ENCODE data around the gene ALK. TPM values are rescaled to one million over a fixed set of nuclear protein-coding genes. Genes with fewer than 3 reads are reported as not detected.

The ALK gene
- polyA plus RNA-seq, 2 donors, result 0.04 to 0.05 TPM

DNA sequence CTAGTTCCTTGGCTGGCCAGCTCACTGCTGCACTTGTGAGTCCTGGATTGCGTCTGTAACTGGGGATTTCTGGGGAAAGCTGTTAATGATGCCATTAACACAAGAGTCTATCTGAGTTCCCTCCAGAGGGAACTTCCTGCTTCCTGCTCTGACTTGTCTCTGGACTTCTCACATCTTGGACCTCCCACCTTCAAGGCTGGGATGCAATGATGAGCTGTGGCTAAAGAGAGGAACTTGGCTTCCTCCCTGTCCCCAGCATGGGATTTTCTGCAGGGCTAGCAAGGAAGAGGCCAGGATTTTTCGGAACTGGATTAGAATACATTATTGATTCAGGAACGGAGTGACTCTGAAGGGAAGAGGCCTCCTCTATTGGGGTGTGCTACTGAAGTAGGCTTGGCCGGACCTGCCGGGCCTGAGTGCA is 650.7 kb downstream of the ALK start:
- Histone ChIP-seq H3K9me3 (ENCODE audit: control insufficient read depth in 2 of 2, insufficient read depth in 1 of 2, low read depth in 1 of 2, low read length in 1 of 2) (no peaks in the 10 kb centered on the region), H3K27ac (ENCODE audit: low read depth in 2 of 2, low read length in 1 of 2) (no peak overlapping the region), H3K27me3 (ENCODE audit: control insufficient read depth in 1 of 2, insufficient read depth in 2 of 2, low read length in 2 of 2) (no peaks in the 10 kb centered on the region), H3K4me3 (ENCODE audit: low read depth in 1 of 2, low read length in 2 of 2) (no peak overlapping the region), H3K36me3 (ENCODE audit: control insufficient read depth in 2 of 2, insufficient read depth in 2 of 2, low read length in 1 of 2) (no peaks in the 10 kb centered on the region), H3K4me1 (ENCODE audit: control insufficient read depth in 2 of 2, insufficient read depth in 2 of 2, low read length in 1 of 2) (no peaks in the 10 kb centered on the region)
- WGBS, 2 donors, result 70 to 82% methylated on average over 5 of the region's 5 CpGs

DNA sequence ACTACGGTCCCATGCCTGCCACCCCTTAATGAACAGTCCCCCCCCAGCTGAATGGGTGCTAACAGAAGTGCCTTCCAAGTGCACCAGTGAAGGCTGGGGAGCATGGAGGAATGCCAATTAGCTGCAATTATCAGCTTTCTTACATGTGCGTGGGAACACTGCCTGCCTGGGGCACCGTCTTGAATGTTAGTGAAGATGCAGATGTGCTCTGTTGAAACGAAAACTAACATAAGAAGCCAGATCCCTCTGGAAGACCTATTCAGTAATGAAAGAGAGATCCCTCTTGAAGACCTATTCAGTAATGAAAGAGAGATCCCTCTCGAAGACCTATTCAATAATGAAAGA is 651.6 kb downstream of the ALK start:
- Histone ChIP-seq H3K36me3 (ENCODE audit: control insufficient read depth in 2 of 2, insufficient read depth in 2 of 2, low read length in 1 of 2) (no peaks in the 10 kb centered on the region), H3K27ac (ENCODE audit: low read depth in 2 of 2, low read length in 1 of 2) (no peak overlapping the region), H3K27me3 (ENCODE audit: control insufficient read depth in 1 of 2, insufficient read depth in 2 of 2, low read length in 2 of 2) (no peaks in the 10 kb centered on the region), H3K9me3 (ENCODE audit: control insufficient read depth in 2 of 2, insufficient read depth in 1 of 2, low read depth in 1 of 2, low read length in 1 of 2) (no peaks in the 10 kb centered on the region), H3K4me1 (ENCODE audit: control insufficient read depth in 2 of 2, insufficient read depth in 2 of 2, low read length in 1 of 2) (no peaks in the 10 kb centered on the region), H3K4me3 (ENCODE audit: low read depth in 1 of 2, low read length in 2 of 2) (no peak overlapping the region)
- 37 to 58% methylated on average over 5 of the region's 5 CpGs for WGBS, 2 donors

DNA sequence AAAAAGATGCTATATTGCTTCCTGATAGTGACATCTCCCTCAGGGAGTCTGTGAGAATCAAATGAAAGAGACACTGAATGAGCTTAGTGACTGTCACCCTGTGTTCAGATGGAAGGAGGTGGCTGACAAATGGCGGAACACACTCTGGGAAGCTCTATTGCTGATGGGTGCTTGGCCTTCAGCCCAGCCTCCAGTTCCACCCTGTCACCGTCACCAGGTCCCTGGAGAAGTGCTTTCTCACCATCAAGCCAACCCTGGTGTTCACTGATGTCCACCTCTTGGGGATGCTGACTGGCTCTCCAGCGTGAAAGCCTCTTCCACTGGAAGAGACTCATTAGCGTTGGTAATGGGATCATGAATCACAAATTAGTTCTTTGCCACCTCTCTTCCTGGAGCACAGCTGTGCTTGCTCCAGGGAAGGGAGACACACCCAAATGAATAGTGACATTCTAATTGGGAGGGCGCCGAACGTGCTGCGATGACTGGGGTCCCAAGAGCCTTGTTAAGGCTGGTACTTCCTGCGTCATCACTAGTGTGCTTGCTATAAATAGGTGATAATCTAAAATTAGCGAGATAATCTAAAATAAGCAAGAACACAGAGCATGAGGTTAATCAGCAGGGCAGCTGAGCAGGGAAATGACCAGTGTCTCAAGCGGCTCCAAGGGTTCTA is 652.2 kb downstream of the ALK start:
- Histone ChIP-seq H3K27ac (ENCODE audit: low read depth in 2 of 2, low read length in 1 of 2) (no peak overlapping the region), H3K9me3 (ENCODE audit: control insufficient read depth in 2 of 2, insufficient read depth in 1 of 2, low read depth in 1 of 2, low read length in 1 of 2) (no peaks in the 10 kb centered on the region), H3K4me3 (ENCODE audit: low read depth in 1 of 2, low read length in 2 of 2) (no peak overlapping the region), H3K4me1 (ENCODE audit: control insufficient read depth in 2 of 2, insufficient read depth in 2 of 2, low read length in 1 of 2) (no peaks in the 10 kb centered on the region), H3K27me3 (ENCODE audit: control insufficient read depth in 1 of 2, insufficient read depth in 2 of 2, low read length in 2 of 2) (no peaks in the 10 kb centered on the region), H3K36me3 (ENCODE audit: control insufficient read depth in 2 of 2, insufficient read depth in 2 of 2, low read length in 1 of 2) (no peaks in the 10 kb centered on the region)
- WGBS, 2 donors, result 57 to 79% methylated on average over 11 of the region's 11 CpGs

DNA sequence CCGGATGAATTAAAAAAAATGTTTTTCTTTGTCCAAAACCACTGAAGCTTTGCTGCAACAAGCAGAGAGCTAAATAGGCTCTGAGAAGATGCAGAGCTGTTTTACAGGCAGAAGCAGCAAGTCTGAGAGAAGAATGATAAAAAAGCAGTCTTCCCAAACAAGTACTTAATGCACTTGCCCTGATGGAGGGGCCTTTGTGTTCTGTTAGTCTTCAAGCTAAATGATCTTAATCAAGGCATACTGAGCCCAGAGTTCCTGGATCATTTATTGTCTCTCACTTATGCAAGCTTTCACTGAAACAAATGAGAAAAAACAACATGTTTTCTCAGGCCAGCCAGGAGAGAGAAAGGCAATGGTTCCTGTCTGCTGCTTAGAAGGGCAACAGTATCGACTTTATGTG is 653.7 kb downstream of the ALK start:
- no peak overlapping the region for H3K27ac ChIP-seq (ENCODE audit: low read depth in 2 of 2, low read length in 1 of 2)
- H3K4me1 ChIP-seq (ENCODE audit: control insufficient read depth in 2 of 2, insufficient read depth in 2 of 2, low read length in 1 of 2), result no peaks in the 10 kb centered on the region
- H3K4me3 ChIP-seq (ENCODE audit: low read depth in 1 of 2, low read length in 2 of 2), result no peak overlapping the region
- H3K27me3 ChIP-seq (ENCODE audit: control insufficient read depth in 1 of 2, insufficient read depth in 2 of 2, low read length in 2 of 2), result no peaks in the 10 kb centered on the region
- H3K36me3 ChIP-seq (ENCODE audit: control insufficient read depth in 2 of 2, insufficient read depth in 2 of 2, low read length in 1 of 2), result no peaks in the 10 kb centered on the region
- WGBS, 2 donors, result 42 to 43% methylated on average over 2 of the region's 2 CpGs
- H3K9me3 ChIP-seq (ENCODE audit: control insufficient read depth in 2 of 2, insufficient read depth in 1 of 2, low read depth in 1 of 2, low read length in 1 of 2), result no peaks in the 10 kb centered on the region

DNA sequence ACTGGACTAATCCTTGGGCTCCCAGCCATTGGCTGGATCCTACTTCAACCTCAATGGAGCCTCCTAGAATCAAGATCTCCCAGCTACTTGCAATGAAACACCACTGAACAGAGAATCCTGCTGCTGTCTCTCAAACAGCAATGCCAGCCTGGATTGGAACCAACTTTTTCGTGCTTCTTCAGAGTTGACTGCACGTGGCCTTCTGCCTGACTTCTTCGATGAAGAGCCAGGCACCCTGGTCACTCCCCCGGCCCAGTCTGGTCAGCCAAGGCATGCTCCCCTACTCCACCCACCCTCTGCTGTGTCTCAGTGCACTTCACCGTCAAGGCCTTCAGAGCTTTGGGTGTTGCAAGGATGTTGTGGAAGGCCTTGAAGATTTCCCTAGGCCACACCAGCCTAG is 657.5 kb downstream of the ALK start:
- 92 to 95% methylated on average over 5 of the region's 5 CpGs for WGBS, 2 donors
- Histone ChIP-seq H3K27ac (ENCODE audit: low read depth in 2 of 2, low read length in 1 of 2) (no peak overlapping the region), H3K36me3 (ENCODE audit: control insufficient read depth in 2 of 2, insufficient read depth in 2 of 2, low read length in 1 of 2) (no peaks in the 10 kb centered on the region), H3K9me3 (ENCODE audit: control insufficient read depth in 2 of 2, insufficient read depth in 1 of 2, low read depth in 1 of 2, low read length in 1 of 2) (no peaks in the 10 kb centered on the region), H3K4me3 (ENCODE audit: low read depth in 1 of 2, low read length in 2 of 2) (no peak overlapping the region), H3K27me3 (ENCODE audit: control insufficient read depth in 1 of 2, insufficient read depth in 2 of 2, low read length in 2 of 2) (no peaks in the 10 kb centered on the region), H3K4me1 (ENCODE audit: control insufficient read depth in 2 of 2, insufficient read depth in 2 of 2, low read length in 1 of 2) (no peaks in the 10 kb centered on the region)

DNA sequence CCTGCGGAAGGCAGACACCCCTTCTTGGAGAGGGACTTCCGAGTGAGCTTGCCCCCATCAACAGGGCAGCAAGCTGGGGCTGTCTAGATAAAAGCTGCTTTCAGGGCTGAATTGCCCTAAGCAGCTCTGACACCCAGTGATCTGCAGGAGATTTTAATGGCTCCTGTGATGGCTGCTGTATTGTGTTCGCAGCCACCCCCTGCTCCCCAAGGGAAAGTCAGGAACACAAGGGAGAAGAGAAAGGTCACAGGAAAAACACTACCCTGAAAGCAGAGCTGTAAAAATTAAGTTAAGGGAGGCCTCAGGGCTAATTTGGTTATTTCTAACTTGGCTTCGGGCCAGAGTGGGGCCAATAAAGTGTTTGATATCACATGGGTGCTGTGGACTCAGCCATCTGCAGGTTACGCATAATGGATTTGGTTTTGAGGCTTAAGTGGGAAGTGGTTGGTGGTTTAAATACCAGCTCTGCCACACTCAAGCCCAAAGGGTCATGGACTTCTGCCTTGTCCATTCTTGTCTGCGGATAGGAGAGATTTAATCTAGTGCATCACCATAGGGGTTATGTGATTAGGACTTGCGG is 658.6 kb downstream of the ALK start:
- 87 to 90% methylated on average over 7 of the region's 7 CpGs for WGBS, 2 donors
- Histone ChIP-seq H3K36me3 (ENCODE audit: control insufficient read depth in 2 of 2, insufficient read depth in 2 of 2, low read length in 1 of 2) (no peaks in the 10 kb centered on the region), H3K4me3 (ENCODE audit: low read depth in 1 of 2, low read length in 2 of 2) (no peak overlapping the region), H3K27me3 (ENCODE audit: control insufficient read depth in 1 of 2, insufficient read depth in 2 of 2, low read length in 2 of 2) (no peaks in the 10 kb centered on the region), H3K27ac (ENCODE audit: low read depth in 2 of 2, low read length in 1 of 2) (no peak overlapping the region), H3K4me1 (ENCODE audit: control insufficient read depth in 2 of 2, insufficient read depth in 2 of 2, low read length in 1 of 2) (no peaks in the 10 kb centered on the region), H3K9me3 (ENCODE audit: control insufficient read depth in 2 of 2, insufficient read depth in 1 of 2, low read depth in 1 of 2, low read length in 1 of 2) (no peaks in the 10 kb centered on the region)

DNA sequence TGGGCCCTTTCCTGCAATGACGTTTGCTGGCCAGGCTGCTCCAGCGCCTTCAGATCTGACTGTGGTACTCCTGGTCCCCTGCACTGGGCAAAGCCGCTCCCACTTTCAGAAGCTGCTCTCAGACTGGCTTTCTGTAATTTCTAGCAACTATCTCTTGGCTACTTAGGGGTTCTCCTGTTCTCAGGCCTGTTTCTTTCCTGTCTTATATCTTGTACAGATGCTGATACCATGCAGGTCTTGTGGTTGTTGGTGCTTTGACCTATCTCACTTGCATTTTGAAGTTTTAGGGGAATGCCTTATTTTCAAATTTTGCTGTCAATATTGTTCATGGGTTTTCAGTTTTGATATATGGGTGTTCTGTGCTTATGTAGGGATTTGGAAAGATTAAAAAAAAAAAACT is 660.4 kb downstream of the ALK start:
- Histone ChIP-seq H3K4me1 (ENCODE audit: control insufficient read depth in 2 of 2, insufficient read depth in 2 of 2, low read length in 1 of 2) (peaks cover 0 to 2% of the 10 kb centered on the region in 2 donors), H3K27me3 (ENCODE audit: control insufficient read depth in 1 of 2, insufficient read depth in 2 of 2, low read length in 2 of 2) (no peaks in the 10 kb centered on the region), H3K9me3 (ENCODE audit: control insufficient read depth in 2 of 2, insufficient read depth in 1 of 2, low read depth in 1 of 2, low read length in 1 of 2) (no peaks in the 10 kb centered on the region), H3K36me3 (ENCODE audit: control insufficient read depth in 2 of 2, insufficient read depth in 2 of 2, low read length in 1 of 2) (no peaks in the 10 kb centered on the region), H3K4me3 (ENCODE audit: low read depth in 1 of 2, low read length in 2 of 2) (no peak overlapping the region), H3K27ac (ENCODE audit: low read depth in 2 of 2, low read length in 1 of 2) (no peak overlapping the region)
- WGBS, 2 donors, result 73 to 75% methylated on average over 3 of the region's 3 CpGs

DNA sequence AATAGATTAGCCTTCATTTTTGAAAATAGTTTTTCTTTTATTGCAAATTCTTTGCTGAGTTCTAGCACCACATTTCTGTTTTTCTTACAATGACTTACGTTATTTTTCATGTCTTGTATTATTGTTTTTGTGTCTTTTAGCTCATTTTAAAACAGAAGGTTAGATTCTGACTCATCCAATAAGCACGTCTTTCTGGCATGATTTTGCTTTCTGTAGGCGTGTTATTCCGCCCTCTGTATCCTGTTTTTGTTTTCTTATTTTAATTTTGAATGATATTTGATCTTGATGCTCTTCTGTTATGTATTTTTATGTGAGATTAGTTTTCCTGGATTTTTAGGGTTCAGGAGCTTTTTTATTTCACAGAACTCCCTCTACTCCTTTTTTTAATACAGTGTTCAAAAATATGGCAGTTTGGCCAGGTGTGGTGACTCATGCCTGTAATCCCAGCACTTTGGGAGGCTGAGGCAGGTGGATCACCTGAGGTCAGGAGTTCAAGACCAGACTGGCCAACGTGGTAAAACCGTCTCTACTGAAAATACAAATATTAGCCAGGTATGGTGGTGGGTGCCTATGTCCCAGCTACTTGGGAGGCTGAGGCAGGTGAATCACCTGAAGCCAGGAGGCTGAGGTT is 661.1 kb downstream of the ALK start:
- no peaks in the 10 kb centered on the region for H3K36me3 ChIP-seq (ENCODE audit: control insufficient read depth in 2 of 2, insufficient read depth in 2 of 2, low read length in 1 of 2)
- no peak overlapping the region for H3K27ac ChIP-seq (ENCODE audit: low read depth in 2 of 2, low read length in 1 of 2)
- no peak overlapping the region for H3K4me3 ChIP-seq (ENCODE audit: low read depth in 1 of 2, low read length in 2 of 2)
- no peaks in the 10 kb centered on the region for H3K9me3 ChIP-seq (ENCODE audit: control insufficient read depth in 2 of 2, insufficient read depth in 1 of 2, low read depth in 1 of 2, low read length in 1 of 2)
- H3K27me3 ChIP-seq (ENCODE audit: control insufficient read depth in 1 of 2, insufficient read depth in 2 of 2, low read length in 2 of 2), result no peaks in the 10 kb centered on the region
- H3K4me1 ChIP-seq (ENCODE audit: control insufficient read depth in 2 of 2, insufficient read depth in 2 of 2, low read length in 1 of 2), result peaks cover 0 to 2% of the 10 kb centered on the region in 2 donors
- 39 to 51% methylated on average over 6 of the region's 6 CpGs for WGBS, 2 donors

DNA sequence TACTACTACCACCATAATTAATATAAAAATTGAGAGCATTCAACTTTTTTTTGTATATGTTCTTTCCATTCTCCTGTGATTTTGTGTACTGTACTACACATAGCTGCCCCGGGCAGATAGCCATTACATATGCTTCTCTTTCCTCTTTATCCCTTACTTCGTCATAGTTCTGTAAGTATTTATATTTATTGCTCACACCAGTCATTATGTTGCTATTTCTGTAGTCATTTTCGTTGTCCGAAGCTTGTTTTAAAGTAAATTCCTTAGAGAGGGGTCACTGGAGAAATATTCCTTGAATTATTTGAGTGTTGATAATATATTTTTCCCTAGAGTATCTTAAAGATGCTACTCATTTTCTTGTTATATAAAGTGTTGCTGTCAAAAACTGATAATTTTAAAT is 662.2 kb downstream of the ALK start:
- Histone ChIP-seq H3K9me3 (ENCODE audit: control insufficient read depth in 2 of 2, insufficient read depth in 1 of 2, low read depth in 1 of 2, low read length in 1 of 2) (no peaks in the 10 kb centered on the region), H3K4me1 (ENCODE audit: control insufficient read depth in 2 of 2, insufficient read depth in 2 of 2, low read length in 1 of 2) (peaks cover 0 to 2% of the 10 kb centered on the region in 2 donors), H3K36me3 (ENCODE audit: control insufficient read depth in 2 of 2, insufficient read depth in 2 of 2, low read length in 1 of 2) (no peaks in the 10 kb centered on the region), H3K4me3 (ENCODE audit: low read depth in 1 of 2, low read length in 2 of 2) (no peak overlapping the region), H3K27ac (ENCODE audit: low read depth in 2 of 2, low read length in 1 of 2) (no peak overlapping the region), H3K27me3 (ENCODE audit: control insufficient read depth in 1 of 2, insufficient read depth in 2 of 2, low read length in 2 of 2) (no peaks in the 10 kb centered on the region)
- 56 to 62% methylated on average over 4 of the region's 4 CpGs for WGBS, 2 donors

DNA sequence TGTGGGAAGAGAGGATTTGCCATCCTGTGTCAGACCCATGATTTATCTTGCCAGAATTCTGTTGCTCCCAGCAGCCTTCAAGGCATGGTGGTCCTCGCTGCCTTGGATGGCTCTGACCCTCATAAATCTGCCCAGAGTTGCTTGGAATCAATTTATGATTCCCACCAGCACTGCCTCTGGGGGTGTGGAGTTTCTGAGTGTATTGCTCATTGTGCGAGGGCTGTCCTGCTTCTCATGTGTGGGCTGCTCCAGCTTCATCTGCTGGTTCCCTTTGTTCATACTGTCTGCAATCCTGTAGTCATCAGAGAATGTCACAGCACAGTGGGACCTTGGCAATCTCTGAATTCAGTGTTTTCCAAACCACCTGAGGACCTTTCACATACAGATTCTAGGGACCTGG is 666.4 kb downstream of the ALK start:
- Histone ChIP-seq H3K36me3 (ENCODE audit: control insufficient read depth in 2 of 2, insufficient read depth in 2 of 2, low read length in 1 of 2) (no peaks in the 10 kb centered on the region), H3K27ac (ENCODE audit: low read depth in 2 of 2, low read length in 1 of 2) (no peak overlapping the region), H3K9me3 (ENCODE audit: control insufficient read depth in 2 of 2, insufficient read depth in 1 of 2, low read depth in 1 of 2, low read length in 1 of 2) (no peaks in the 10 kb centered on the region), H3K4me1 (ENCODE audit: control insufficient read depth in 2 of 2, insufficient read depth in 2 of 2, low read length in 1 of 2) (peaks cover 0 to 2% of the 10 kb centered on the region in 2 donors), H3K27me3 (ENCODE audit: control insufficient read depth in 1 of 2, insufficient read depth in 2 of 2, low read length in 2 of 2) (no peaks in the 10 kb centered on the region), H3K4me3 (ENCODE audit: low read depth in 1 of 2, low read length in 2 of 2) (no peak overlapping the region)
- 66 to 72% methylated on average over 2 of the region's 2 CpGs for WGBS, 2 donors

All from esophagus (tissue), 2 donors.